B cell (primary cell): ENCODE measurements around the gene MAN2A1.

Experiments
- CTCF ChIP-seq: fragments of 200-600 bp; IDR thresholded peaks from one replicate; pipeline ENCODE4 v1.8.0; 2022; ENCODE audit warnings: antibody characterized with exemption, mild to moderate bottlenecking
- EZH2 ChIP-seq: IDR thresholded peaks from 2 replicates; pipeline ENCODE4 v1.6.1; 2012; ENCODE audit warnings: borderline replicate concordance, low read depth, mild to moderate bottlenecking, moderate library complexity, low read length; ENCODE audit not compliant: insufficient read depth, poor library complexity, severe bottlenecking

GRCh38 chr5:109767184-109767995, 77.7 kb downstream of the MAN2A1 start:
- TF ChIP-seq EZH2 = no peak
- no peak for TF ChIP-seq CTCF
